ENCODE results near the gene TBC1D5. TPM values are rescaled to one million over a fixed set of nuclear protein-coding genes. Genes with fewer than 3 reads are reported as not detected.
A peak's percentile ranks its signal among the peaks of the same experiment; 100 is the strongest.

The TBC1D5 gene
- total RNA-seq, 1 donor from 2014 or later: 67.1 TPM

DNA sequence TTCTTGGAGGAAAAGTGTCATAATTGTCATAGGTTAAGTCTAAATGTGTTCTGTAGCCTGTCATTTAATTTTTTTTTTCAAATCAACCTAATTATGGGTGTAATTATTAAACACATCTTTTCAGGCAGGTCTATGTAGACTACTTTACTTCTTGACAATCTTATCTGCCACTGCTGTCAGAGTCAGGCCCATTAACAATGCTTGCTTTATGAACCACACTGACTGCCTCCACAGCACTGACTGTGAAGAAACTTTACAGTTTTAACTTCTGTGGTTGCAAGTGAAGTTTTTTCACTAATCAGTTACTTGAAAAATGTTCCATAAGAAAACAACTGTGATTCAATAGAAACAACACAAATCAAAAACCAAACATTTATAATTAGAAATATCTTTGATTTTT is 449.9 kb downstream of the TBC1D5 start:
- Histone ChIP-seq H3K4me3 (ENCODE audit: low read depth, low read length) (no peak overlapping the region), H3K36me3 (ENCODE audit: control insufficient read depth, insufficient read depth, low read length) (no peaks in the 10 kb centered on the region), H3K27me3 (ENCODE audit: control insufficient read depth, insufficient read depth, low read length) (no peaks in the 10 kb centered on the region)
- FAIRE-seq (no peak), DNase-seq (ENCODE audit: low read depth) (no peak)
- no peak for TF ChIP-seq CTCF (IDR thresholded peaks at IDR 0.05; ENCODE audit: insufficient read depth, low read length, severe bottlenecking)

DNA sequence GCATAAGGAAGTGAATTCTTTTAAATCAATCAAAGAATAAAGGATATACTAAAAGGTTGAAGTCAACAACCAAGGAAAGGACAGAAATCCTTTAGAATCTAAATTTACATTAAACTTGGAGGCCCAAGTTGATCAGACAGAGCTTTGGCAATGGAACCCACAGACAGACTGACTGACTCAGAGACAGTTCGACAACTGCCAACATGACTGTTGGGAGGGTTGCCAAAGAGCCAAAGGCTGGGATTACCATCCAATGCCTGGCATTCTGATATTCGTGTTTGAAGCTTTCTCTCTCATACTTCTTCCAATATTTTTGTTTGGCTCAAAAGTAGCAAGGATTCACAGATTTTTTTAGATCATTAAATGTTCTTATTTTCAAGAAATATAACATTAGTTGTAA is 451.5 kb downstream of the TBC1D5 start:
- no peak overlapping the region for H3K4me3 ChIP-seq (ENCODE audit: low read depth, low read length)
- no peak for TF ChIP-seq CTCF (IDR thresholded peaks at IDR 0.05; ENCODE audit: insufficient read depth, low read length, severe bottlenecking)
- DNase-seq (ENCODE audit: low read depth) (peak; percentile 59), FAIRE-seq (no peak)
- no peaks in the 10 kb centered on the region for H3K36me3 ChIP-seq (ENCODE audit: control insufficient read depth, insufficient read depth, low read length)
- H3K27me3 ChIP-seq (ENCODE audit: control insufficient read depth, insufficient read depth, low read length): no peaks in the 10 kb centered on the region

DNA sequence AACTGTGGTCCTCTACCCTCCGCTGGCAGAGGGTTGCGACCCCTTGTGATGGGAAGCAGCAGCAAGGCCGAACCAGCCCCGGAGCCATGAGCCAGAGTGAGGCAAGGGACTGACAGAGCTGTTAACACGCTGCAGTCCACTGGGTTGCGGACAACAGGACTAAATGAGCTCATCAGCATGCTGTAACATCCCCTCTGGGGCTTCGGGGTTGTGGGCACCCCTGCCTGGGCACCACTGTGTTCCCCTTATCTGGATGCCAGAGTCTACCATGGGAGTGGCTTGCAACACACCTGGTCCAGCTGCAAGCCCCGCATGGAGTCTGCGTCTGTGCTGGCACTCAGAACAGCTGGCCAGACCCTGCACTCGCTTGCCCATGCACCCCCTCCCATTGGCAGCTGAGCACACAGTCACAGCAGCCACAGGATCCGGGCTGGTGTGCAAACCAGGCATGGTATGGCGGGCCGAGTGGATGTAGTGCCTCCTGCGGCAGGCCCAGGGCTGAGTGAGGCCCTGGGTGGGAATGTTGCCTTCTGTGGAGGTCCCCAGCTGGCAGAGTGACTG is 453.5 kb downstream of the TBC1D5 start:
- Histone ChIP-seq H3K4me3 (ENCODE audit: low read depth, low read length) (no peak overlapping the region), H3K27me3 (ENCODE audit: control insufficient read depth, insufficient read depth, low read length) (no peaks in the 10 kb centered on the region), H3K36me3 (ENCODE audit: control insufficient read depth, insufficient read depth, low read length) (no peaks in the 10 kb centered on the region)
- DNase-seq (ENCODE audit: low read depth) (no peak), FAIRE-seq (no peak)
- TF ChIP-seq CTCF (IDR thresholded peaks at IDR 0.05; ENCODE audit: insufficient read depth, low read length, severe bottlenecking): no peak

- no peak for TF ChIP-seq CTCF (IDR thresholded peaks at IDR 0.05; ENCODE audit: insufficient read depth, low read length, severe bottlenecking)
- Histone ChIP-seq H3K4me3 (ENCODE audit: low read depth, low read length) (no peak overlapping the region), H3K27me3 (ENCODE audit: control insufficient read depth, insufficient read depth, low read length) (no peaks in the 10 kb centered on the region), H3K36me3 (ENCODE audit: control insufficient read depth, insufficient read depth, low read length) (no peaks in the 10 kb centered on the region)
- DNase-seq (ENCODE audit: low read depth) (no peak), FAIRE-seq (no peak)
These were observed 455.3 kb downstream of the TBC1D5 start for GRCh38 chr3:17287006-17287689.

DNA sequence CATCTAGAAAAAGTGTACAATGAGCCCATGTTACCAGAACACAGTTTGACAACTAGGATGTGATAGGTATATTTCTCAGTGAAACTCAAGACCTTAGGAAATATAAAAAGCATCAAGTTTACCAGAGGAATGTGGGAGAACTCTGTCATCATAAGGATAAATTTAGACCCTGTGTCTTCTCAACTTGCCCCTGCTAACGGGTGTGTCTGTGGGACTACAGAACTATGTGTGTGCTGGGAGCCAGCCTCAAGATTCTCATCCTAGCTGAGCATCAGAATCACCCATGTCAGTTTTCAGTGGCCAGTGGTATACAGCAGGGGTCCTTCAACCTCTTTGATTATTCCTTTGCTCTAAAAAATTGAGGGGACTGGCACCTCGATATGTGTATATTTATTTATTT is 464.4 kb downstream of the TBC1D5 start:
- Histone ChIP-seq H3K4me3 (ENCODE audit: low read depth, low read length) (no peak overlapping the region), H3K27me3 (ENCODE audit: control insufficient read depth, insufficient read depth, low read length) (no peaks in the 10 kb centered on the region), H3K36me3 (ENCODE audit: control insufficient read depth, insufficient read depth, low read length) (no peaks in the 10 kb centered on the region)
- DNase-seq (ENCODE audit: low read depth) (no peak), FAIRE-seq (no peak)
- TF ChIP-seq CTCF (IDR thresholded peaks at IDR 0.05; ENCODE audit: insufficient read depth, low read length, severe bottlenecking): no peak

- H3K36me3 ChIP-seq (ENCODE audit: control insufficient read depth, insufficient read depth, low read length): no peaks in the 10 kb centered on the region
- DNase-seq (ENCODE audit: low read depth) (no peak), FAIRE-seq (no peak)
- H3K27me3 ChIP-seq (ENCODE audit: control insufficient read depth, insufficient read depth, low read length): no peaks in the 10 kb centered on the region
- H3K4me3 ChIP-seq (ENCODE audit: low read depth, low read length): no peak overlapping the region
- TF ChIP-seq CTCF (IDR thresholded peaks at IDR 0.05; ENCODE audit: insufficient read depth, low read length, severe bottlenecking): no peak
These were observed 475.6 kb downstream of the TBC1D5 start for GRCh38 chr3:17266846-17267245.

Measured in bronchial epithelial cell (primary cell).